K562 (cell line): ENCODE measurements around the gene TACC3. TPM values are rescaled to one million over a fixed set of nuclear protein-coding genes. Genes with fewer than 3 reads are reported as not detected.

ENCODE experiments used
- FOXK2 ChIP-seq, 2 experiments: fragments of 450-650 bp; IDR thresholded peaks in 1 of 2; conservative IDR thresholded peaks in 1 of 2; 2 replicates each; pipeline ENCODE4 v1.6.1; 2016; ENCODE audit warnings: low read depth in 2 of 2, mild to moderate bottlenecking in 1 of 2
- GABPB1 ChIP-seq: sonication (generic); formaldehyde crosslinking; IDR thresholded peaks from 2 replicates; pipeline ENCODE4 v1.8.0; 2022; ENCODE audit warnings: mild to moderate bottlenecking, missing genetic modification reagents
- GABPB2 ChIP-seq: fragments of 250-450 bp; sonication (Bioruptor Pico); conservative IDR thresholded peaks from 2 replicates; pipeline ENCODE4 v1.5.1; 2021; ENCODE audit warnings: mild to moderate bottlenecking
- RAD21 ChIP-seq, 2 experiments: fragments of 250-450 bp in 1 of 2; fragments of 450-650 bp in 1 of 2; sonication (Bioruptor Pico) in 1 of 2; formaldehyde crosslinking in 1 of 2; IDR thresholded peaks in 1 of 2; conservative IDR thresholded peaks in 1 of 2; 2 replicates each; pipeline versions ENCODE4 v1.4.0 to v1.8.0; 2020 to 2022; ENCODE audit warnings: mild to moderate bottlenecking in 2 of 2, moderate library complexity in 1 of 2
- RBFOX2 ChIP-seq: fragments of 200-400 bp; formaldehyde crosslinking; IDR thresholded peaks from 2 replicates; pipeline ENCODE4 v1.6.1; 2017; ENCODE audit warnings: low read depth, mild to moderate bottlenecking, low read length, moderate library complexity
- RBM14 ChIP-seq: fragments of 200-400 bp; formaldehyde crosslinking; IDR thresholded peaks from 2 replicates; pipeline ENCODE4 v1.6.1; 2018; ENCODE audit warnings: low read depth, mild to moderate bottlenecking, low read length, moderate library complexity, borderline replicate concordance; ENCODE audit not compliant: insufficient read depth
- SMAD3 ChIP-seq: fragments of 450-650 bp; formaldehyde crosslinking; conservative IDR thresholded peaks from 2 replicates; pipeline ENCODE4 v1.4.0; 2020; ENCODE audit warnings: mild to moderate bottlenecking
- SREBF1 ChIP-seq: fragments of 150-350 bp; IDR thresholded peaks from 2 replicates; pipeline ENCODE4 v1.6.1; 2014; ENCODE audit warnings: antibody characterized with exemption, low read depth, low read length, borderline replicate concordance
- TCFL5 ChIP-seq: fragments of 250-450 bp; sonication (Bioruptor Pico); conservative IDR thresholded peaks from 2 replicates; pipeline ENCODE4 v1.6.1; 2021; ENCODE audit warnings: mild to moderate bottlenecking, moderate library complexity, matching md5 sums
- ZNF175 ChIP-seq: fragments of 200-800 bp; sonication (Bioruptor generic); IDR thresholded peaks from 2 replicates; pipeline ENCODE4 v1.6.1; 2016; ENCODE audit warnings: low read depth, mild to moderate bottlenecking, missing genetic modification characterization, missing compliant biosample characterization
- ZNF445 ChIP-seq: fragments of 250-450 bp; sonication (Bioruptor Pico); IDR thresholded peaks from 2 replicates; pipeline ENCODE4 v1.4.0; 2020; ENCODE audit warnings: low read depth, mild to moderate bottlenecking, moderate library complexity
- polyA plus RNA-seq, 8 experiments: library from polyadenylated mRNA; depleted of rRNA in 4 of 8; stranded (reverse) in 5 of 8; unstranded in 3 of 8; fragments of >200 nt; fragmentation: Nextera tagmentation in 2 of 8; fragmentation: Illumina TruSeq in 1 of 8; extraction: Ambion mirVana in 2 of 8; extraction: Trizol in 1 of 8; gene quantifications; 2 replicates each; pipeline versions ENCODE4 v1.2.1 to v1.2.3, GENCODE V29; 2011 to 2014; ENCODE audit warnings: inconsistent platforms in 1 of 8, missing spikeins in 1 of 8
- total RNA-seq, 7 experiments: library from RNA; depleted of rRNA in 6 of 7; stranded (reverse); fragments of >200 nt in 6 of 7; fragmentation: Illumina TruSeq in 2 of 7; extraction: Trizol in 2 of 7; gene quantifications; 2 replicates each; pipeline versions ENCODE4 v1.2.1 to v1.2.3, GENCODE V29; 2011 to 2021; ENCODE audit warnings: low replicate concordance in 1 of 7
- TF ChIP-seq, protein P1 (sequence below), 2 experiments: fragments of 450-650 bp; formaldehyde crosslinking in 1 of 2; IDR thresholded peaks; 2 replicates each; pipeline versions ENCODE4 v1.4.0 to v1.6.1; 2014 to 2020; ENCODE audit warnings: mild to moderate bottlenecking in 2 of 2, borderline replicate concordance in 1 of 2, low read depth in 1 of 2
- TF ChIP-seq, protein P2 (sequence below): sonication (generic); formaldehyde crosslinking; IDR thresholded peaks from 2 replicates; pipeline ENCODE4 v1.8.1; 2022; ENCODE audit warnings: missing genetic modification reagents
- TF ChIP-seq, protein P3 (sequence below): sonication (generic); formaldehyde crosslinking; IDR thresholded peaks from 2 replicates; pipeline ENCODE4 v1.8.1; 2023; ENCODE audit warnings: mild to moderate bottlenecking, missing genetic modification reagents, moderate library complexity

The TACC3 gene
- total and polyA plus RNA-seq, 9 of the 15 experiments (the other 6 are each of a cell fraction or from before 2014, with no cell fraction given) = 1.9 to 122 (median 55.6) TPM

DNA sequence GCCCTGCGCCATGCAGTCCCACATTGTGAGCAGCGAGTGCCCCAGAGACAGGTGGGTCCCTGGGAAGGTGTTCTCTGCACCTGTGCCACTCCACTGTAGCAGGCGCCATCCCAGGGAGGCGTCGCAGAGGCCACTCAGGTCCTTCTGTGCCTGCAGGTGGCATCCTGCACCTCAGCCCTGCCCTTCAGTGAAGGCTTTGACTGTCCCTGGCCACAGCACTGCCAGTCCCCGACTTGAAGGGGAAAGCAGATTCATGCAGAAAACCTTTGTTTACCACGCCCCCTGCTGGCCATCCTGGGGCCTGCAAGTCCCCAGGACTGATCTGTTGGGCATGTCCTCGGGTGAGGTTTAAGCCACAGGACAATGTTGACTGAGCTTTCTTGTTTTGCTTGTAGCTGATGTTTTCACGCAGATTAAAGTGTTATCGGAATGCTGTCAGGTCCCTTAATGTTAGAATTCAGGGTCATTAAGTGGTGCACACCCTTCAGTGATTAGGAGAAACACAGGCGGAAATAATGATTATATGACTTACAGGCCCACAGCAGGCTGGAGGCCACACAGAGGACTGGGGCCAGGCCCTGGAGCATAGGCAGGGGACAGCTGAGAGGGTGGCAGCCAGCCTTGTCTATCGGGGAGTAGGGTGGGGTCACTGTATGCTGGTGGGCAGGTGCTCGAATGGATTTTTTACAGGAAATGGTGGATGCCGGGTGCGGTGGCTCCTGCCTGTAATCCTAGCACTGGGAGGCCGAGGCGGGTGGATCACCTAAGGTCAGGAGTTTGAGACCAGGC, 5.0 kb downstream of the TACC3 start (continued):
- TF ChIP-seq, protein P1, sequence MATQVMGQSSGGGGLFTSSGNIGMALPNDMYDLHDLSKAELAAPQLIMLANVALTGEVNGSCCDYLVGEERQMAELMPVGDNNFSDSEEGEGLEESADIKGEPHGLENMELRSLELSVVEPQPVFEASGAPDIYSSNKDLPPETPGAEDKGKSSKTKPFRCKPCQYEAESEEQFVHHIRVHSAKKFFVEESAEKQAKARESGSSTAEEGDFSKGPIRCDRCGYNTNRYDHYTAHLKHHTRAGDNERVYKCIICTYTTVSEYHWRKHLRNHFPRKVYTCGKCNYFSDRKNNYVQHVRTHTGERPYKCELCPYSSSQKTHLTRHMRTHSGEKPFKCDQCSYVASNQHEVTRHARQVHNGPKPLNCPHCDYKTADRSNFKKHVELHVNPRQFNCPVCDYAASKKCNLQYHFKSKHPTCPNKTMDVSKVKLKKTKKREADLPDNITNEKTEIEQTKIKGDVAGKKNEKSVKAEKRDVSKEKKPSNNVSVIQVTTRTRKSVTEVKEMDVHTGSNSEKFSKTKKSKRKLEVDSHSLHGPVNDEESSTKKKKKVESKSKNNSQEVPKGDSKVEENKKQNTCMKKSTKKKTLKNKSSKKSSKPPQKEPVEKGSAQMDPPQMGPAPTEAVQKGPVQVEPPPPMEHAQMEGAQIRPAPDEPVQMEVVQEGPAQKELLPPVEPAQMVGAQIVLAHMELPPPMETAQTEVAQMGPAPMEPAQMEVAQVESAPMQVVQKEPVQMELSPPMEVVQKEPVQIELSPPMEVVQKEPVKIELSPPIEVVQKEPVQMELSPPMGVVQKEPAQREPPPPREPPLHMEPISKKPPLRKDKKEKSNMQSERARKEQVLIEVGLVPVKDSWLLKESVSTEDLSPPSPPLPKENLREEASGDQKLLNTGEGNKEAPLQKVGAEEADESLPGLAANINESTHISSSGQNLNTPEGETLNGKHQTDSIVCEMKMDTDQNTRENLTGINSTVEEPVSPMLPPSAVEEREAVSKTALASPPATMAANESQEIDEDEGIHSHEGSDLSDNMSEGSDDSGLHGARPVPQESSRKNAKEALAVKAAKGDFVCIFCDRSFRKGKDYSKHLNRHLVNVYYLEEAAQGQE (IDR thresholded peaks at IDR 0.05; ENCODE audit: borderline replicate concordance) = peak; percentile 58; the same call in 1 of the 2 replicates
- TF ChIP-seq, protein P1 (CRISPR knock-in tag; IDR thresholded peaks at IDR 0.05; ENCODE audit: low read depth) = no peak
- TF ChIP-seq, protein P2, sequence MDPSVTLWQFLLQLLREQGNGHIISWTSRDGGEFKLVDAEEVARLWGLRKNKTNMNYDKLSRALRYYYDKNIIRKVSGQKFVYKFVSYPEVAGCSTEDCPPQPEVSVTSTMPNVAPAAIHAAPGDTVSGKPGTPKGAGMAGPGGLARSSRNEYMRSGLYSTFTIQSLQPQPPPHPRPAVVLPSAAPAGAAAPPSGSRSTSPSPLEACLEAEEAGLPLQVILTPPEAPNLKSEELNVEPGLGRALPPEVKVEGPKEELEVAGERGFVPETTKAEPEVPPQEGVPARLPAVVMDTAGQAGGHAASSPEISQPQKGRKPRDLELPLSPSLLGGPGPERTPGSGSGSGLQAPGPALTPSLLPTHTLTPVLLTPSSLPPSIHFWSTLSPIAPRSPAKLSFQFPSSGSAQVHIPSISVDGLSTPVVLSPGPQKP (CRISPR knock-in tag) = no peak
- no peak for TF ChIP-seq RBM14
- 0 out of 2 replicates have a peak, but pooled peaks have one; percentile 5 for TF ChIP-seq GABPB2 (CRISPR knock-in tag)
- peak; percentile 57 to 68 for TF ChIP-seq RAD21 (CRISPR knock-in tag; conservative IDR thresholded peaks at IDR 0.05 in 1 of 2, IDR thresholded peaks at IDR 0.05 in 1 of 2)
- TF ChIP-seq ZNF175 (CRISPR knock-in tag) = no peak
- TF ChIP-seq RBFOX2 = peak; percentile 39
- TF ChIP-seq, protein P3, sequence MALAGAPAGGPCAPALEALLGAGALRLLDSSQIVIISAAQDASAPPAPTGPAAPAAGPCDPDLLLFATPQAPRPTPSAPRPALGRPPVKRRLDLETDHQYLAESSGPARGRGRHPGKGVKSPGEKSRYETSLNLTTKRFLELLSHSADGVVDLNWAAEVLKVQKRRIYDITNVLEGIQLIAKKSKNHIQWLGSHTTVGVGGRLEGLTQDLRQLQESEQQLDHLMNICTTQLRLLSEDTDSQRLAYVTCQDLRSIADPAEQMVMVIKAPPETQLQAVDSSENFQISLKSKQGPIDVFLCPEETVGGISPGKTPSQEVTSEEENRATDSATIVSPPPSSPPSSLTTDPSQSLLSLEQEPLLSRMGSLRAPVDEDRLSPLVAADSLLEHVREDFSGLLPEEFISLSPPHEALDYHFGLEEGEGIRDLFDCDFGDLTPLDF = no peak
- TF ChIP-seq TCFL5 (CRISPR knock-in tag) = no peak
- peak; percentile 23 to 55; a peak in 2 of 4 replicates for TF ChIP-seq FOXK2 (conservative IDR thresholded peaks at IDR 0.05 in 1 of 2, IDR thresholded peaks at IDR 0.05 in 1 of 2; ENCODE audit: low read depth in 2 of 2)
- TF ChIP-seq SREBF1 = no peak
- no peak for TF ChIP-seq SMAD3 (CRISPR knock-in tag)
- TF ChIP-seq GABPB1 (CRISPR knock-in tag) = 0 out of 2 replicates have a peak, but pooled peaks have one; percentile 15
- no peak for TF ChIP-seq ZNF445 (CRISPR knock-in tag)
